ENCODE results near the gene BST1.

DNA sequence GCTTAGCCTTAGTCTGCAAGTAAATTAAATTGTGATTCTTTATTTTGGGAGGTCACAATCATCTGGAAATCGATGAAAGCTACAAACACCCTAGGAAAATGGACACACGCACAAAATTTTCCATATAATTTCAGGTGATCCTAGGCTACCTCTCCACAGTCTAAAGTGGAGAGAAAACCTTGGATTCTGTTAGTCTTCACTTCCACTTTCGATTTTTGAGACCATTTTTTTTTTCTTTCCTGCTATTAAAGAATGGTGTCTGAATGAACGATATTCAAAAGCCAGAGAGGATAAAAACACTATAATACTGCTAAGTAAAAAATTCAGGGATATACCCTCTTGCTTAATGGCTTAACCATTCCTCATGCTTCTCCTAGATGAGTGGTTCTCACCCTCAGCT is 49.4 kb upstream of the BST1 start:
- TF ChIP-seq, protein P1, sequence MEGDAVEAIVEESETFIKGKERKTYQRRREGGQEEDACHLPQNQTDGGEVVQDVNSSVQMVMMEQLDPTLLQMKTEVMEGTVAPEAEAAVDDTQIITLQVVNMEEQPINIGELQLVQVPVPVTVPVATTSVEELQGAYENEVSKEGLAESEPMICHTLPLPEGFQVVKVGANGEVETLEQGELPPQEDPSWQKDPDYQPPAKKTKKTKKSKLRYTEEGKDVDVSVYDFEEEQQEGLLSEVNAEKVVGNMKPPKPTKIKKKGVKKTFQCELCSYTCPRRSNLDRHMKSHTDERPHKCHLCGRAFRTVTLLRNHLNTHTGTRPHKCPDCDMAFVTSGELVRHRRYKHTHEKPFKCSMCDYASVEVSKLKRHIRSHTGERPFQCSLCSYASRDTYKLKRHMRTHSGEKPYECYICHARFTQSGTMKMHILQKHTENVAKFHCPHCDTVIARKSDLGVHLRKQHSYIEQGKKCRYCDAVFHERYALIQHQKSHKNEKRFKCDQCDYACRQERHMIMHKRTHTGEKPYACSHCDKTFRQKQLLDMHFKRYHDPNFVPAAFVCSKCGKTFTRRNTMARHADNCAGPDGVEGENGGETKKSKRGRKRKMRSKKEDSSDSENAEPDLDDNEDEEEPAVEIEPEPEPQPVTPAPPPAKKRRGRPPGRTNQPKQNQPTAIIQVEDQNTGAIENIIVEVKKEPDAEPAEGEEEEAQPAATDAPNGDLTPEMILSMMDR (IDR thresholded peaks at IDR 0.05), result no peak
- no peak for TF ChIP-seq POLR2A (IDR thresholded peaks at IDR 0.05)
